ENCODE measurements around the gene GLB1L2.
"Not testable (repeated sequence)": the region's sequence is repeated elsewhere in the genome, so short reads cannot be mapped to it uniquely, and the experiment has no call there.

GLB1L2 gene

GRCh38 chr11:134331354-134332188 lies at the start of gene GLB1L2:
GLB1L2 (plus strand) TSS chr11:134331988; CDS start chr11:134332062, 74 bp downstream.
- DNase-seq, result peak; percentile 83

GRCh38 chr11:134282121-134283045 lies 49.4 kb upstream of the GLB1L2 start:
- DNase-seq, result no peak

- no peak for DNase-seq
These were observed 48.1 kb upstream of the GLB1L2 start for GRCh38 chr11:134283461-134284230.

GRCh38 chr11:134284349-134284748 lies 47.4 kb upstream of the GLB1L2 start:
- DNase-seq, result not testable (repeated sequence)

GRCh38 chr11:134287561-134287960 lies 44.2 kb upstream of the GLB1L2 start:
- DNase-seq, result no peak

GRCh38 chr11:134288486-134288885 lies 43.3 kb upstream of the GLB1L2 start:
- no peak for DNase-seq

- DNase-seq, result no peak
These were observed 42.6 kb upstream of the GLB1L2 start for GRCh38 chr11:134289167-134289566.

- no peak for DNase-seq
These were observed 42.0 kb upstream of the GLB1L2 start for GRCh38 chr11:134289789-134290188.

GRCh38 chr11:134290646-134291045 lies 41.1 kb upstream of the GLB1L2 start:
- DNase-seq, result no peak

- DNase-seq, result no peak
These were observed 40.6 kb upstream of the GLB1L2 start for GRCh38 chr11:134291196-134291595.

GRCh38 chr11:134292661-134293060 lies 39.1 kb upstream of the GLB1L2 start:
- no peak for DNase-seq

- no peak for DNase-seq
These were observed 38.4 kb upstream of the GLB1L2 start for GRCh38 chr11:134293119-134294113.

GRCh38 chr11:134294664-134295063 lies 37.1 kb upstream of the GLB1L2 start:
- DNase-seq, result no peak

GRCh38 chr11:134312223-134312622 lies 19.6 kb upstream of the GLB1L2 start:
- no peak for DNase-seq

- no peak for DNase-seq
These were observed 19.0 kb upstream of the GLB1L2 start for GRCh38 chr11:134312807-134313206.

GRCh38 chr11:134313379-134313778 lies 18.4 kb upstream of the GLB1L2 start:
- no peak for DNase-seq

- DNase-seq, result no peak
These were observed 17.8 kb upstream of the GLB1L2 start for GRCh38 chr11:134313821-134314607.

GRCh38 chr11:134317103-134317502 lies 14.7 kb upstream of the GLB1L2 start:
- no peak for DNase-seq

GRCh38 chr11:134321373-134321772 lies 10.4 kb upstream of the GLB1L2 start:
- not testable (repeated sequence) for DNase-seq

GRCh38 chr11:134322553-134322952 lies 9.2 kb upstream of the GLB1L2 start:
- no peak for DNase-seq

- DNase-seq, result no peak
These were observed 3.4 kb upstream of the GLB1L2 start for GRCh38 chr11:134328433-134328832.

All from stimulated activated CD4-positive, alpha-beta T cell treated with anti-CD3 and anti-CD28 coated beads, Interleukin-15, amount 100 ng/mL, for 24 hours (primary cell).